Vagina (tissue), 2 donors: ENCODE results near the gene TRMT5. TPM values are rescaled to one million over a fixed set of nuclear protein-coding genes. Genes with fewer than 3 reads are reported as not detected.

Experiments used
- DNase-seq, 2 donors: peaks; one replicate each; pipeline ENCODE4 v3.0.0-alpha.2; 2017; ENCODE audit errors: extremely low spot score in 2 of 2
- H3K27ac ChIP-seq: fragments of 200-600 bp; sonication (generic); one replicate; pipeline ENCODE4 v1.5.1; 2019
- H3K27me3 ChIP-seq: fragments of 200-600 bp; sonication (generic); one replicate; pipeline ENCODE4 v1.5.1; 2019
- H3K36me3 ChIP-seq, 2 donors: fragments of 200-600 bp; sonication (generic); one replicate each; pipeline ENCODE4 v1.5.1; 2017 to 2019
- H3K4me1 ChIP-seq: fragments of 200-600 bp; sonication (generic); one replicate; pipeline ENCODE4 v1.5.1; 2019
- H3K4me3 ChIP-seq, 2 donors: fragments of 200-600 bp; sonication (generic); 1 replicate in 1 of 2; 2 replicates in 1 of 2; pipeline ENCODE4 v1.5.1; 2016 to 2019
- H3K9me3 ChIP-seq: fragments of 200-600 bp; sonication (generic); one replicate; pipeline ENCODE4 v1.5.1; 2019
- CTCF ChIP-seq, 3 experiments: fragments of 450-650 bp in 2 of 3; fragments of 200-600 bp in 1 of 3; sonication (generic) in 1 of 3; IDR thresholded peaks; one replicate each; pipeline ENCODE4 v1.5.1; 2017 to 2019; ENCODE audit warnings: antibody characterized with exemption in 3 of 3, mild to moderate bottlenecking in 2 of 3, moderate library complexity in 2 of 3
- POLR2A ChIP-seq, 2 donors: fragments of 450-650 bp; IDR thresholded peaks; one replicate each; pipeline ENCODE4 v1.6.1; 2017; ENCODE audit warnings: antibody characterized with exemption in 2 of 2, mild to moderate bottlenecking in 2 of 2, moderate library complexity in 2 of 2
- POLR2AphosphoS5 ChIP-seq, 2 donors: sonication (generic); formaldehyde crosslinking; IDR thresholded peaks; one replicate each; pipeline ENCODE4 v1.9.0; 2017; ENCODE audit warnings: antibody characterized with exemption in 2 of 2, mild to moderate bottlenecking in 2 of 2, low read depth in 1 of 2; ENCODE audit not compliant: insufficient read depth in 1 of 2
- intact Hi-C: fragments of 100-400 bp; cut with DNase I; formaldehyde crosslinking; loops from one replicate; pipeline ENCODE4 v1.15.1; 2023
- total RNA-seq: library from RNA; depleted of rRNA; stranded (reverse); fragments of >200 nt; gene quantifications from one replicate; pipeline ENCODE4 v1.2.3, GENCODE V29; 2016

Gene TRMT5
- total RNA-seq, 1 donor from 2014 or later, result 2.9 TPM

- no peak for DNase-seq
- Histone ChIP-seq H3K9me3 (no peaks in the 10 kb centered on the region), H3K27me3 (no peaks in the 10 kb centered on the region), H3K36me3 (peaks cover 0 to 15% of the 10 kb centered on the region in 2 donors), H3K27ac (no peak overlapping the region), H3K4me1 (no peaks in the 10 kb centered on the region), H3K4me3 (no peak overlapping the region)
- TF ChIP-seq POLR2A (IDR thresholded peaks at IDR 0.05), result no peak
- no peak for TF ChIP-seq POLR2AphosphoS5 (IDR thresholded peaks at IDR 0.05; ENCODE audit: insufficient read depth in 1 of 2, low read depth in 1 of 2)
- no peak for TF ChIP-seq CTCF (IDR thresholded peaks at IDR 0.05)
- intact Hi-C loops, result no loop called here
Measured at GRCh38 chr14:60973070-60973469, 7.8 kb downstream of the TRMT5 start.

GRCh38 chr14:60972295-60972694, 8.6 kb downstream of the TRMT5 start:
- no peaks in the 10 kb centered on the region for H3K4me1 ChIP-seq
- intact Hi-C loops, result no loop called here
- no peak for TF ChIP-seq POLR2A (IDR thresholded peaks at IDR 0.05)
- no peak for TF ChIP-seq CTCF (IDR thresholded peaks at IDR 0.05)
- no peak for TF ChIP-seq POLR2AphosphoS5 (IDR thresholded peaks at IDR 0.05; ENCODE audit: insufficient read depth in 1 of 2, low read depth in 1 of 2)
- no peak overlapping the region for H3K4me3 ChIP-seq
- no peak overlapping the region for H3K27ac ChIP-seq
- DNase-seq, result no peak
- no peaks in the 10 kb centered on the region for H3K9me3 ChIP-seq
- no peaks in the 10 kb centered on the region for H3K27me3 ChIP-seq
- peaks cover 0 to 15% of the 10 kb centered on the region in 2 donors for H3K36me3 ChIP-seq

- TF ChIP-seq POLR2AphosphoS5 (IDR thresholded peaks at IDR 0.05; ENCODE audit: insufficient read depth in 1 of 2, low read depth in 1 of 2) (no peak), POLR2A (IDR thresholded peaks at IDR 0.05) (no peak), CTCF (IDR thresholded peaks at IDR 0.05) (no peak)
- H3K9me3 ChIP-seq, result no peaks in the 10 kb centered on the region
- H3K4me1 ChIP-seq, result no peaks in the 10 kb centered on the region
- no peak for DNase-seq
- H3K27ac ChIP-seq, result no peak overlapping the region
- intact Hi-C loops, result no loop called here
- no peak overlapping the region for H3K4me3 ChIP-seq
- H3K36me3 ChIP-seq, result peaks cover 0 to 15% of the 10 kb centered on the region in 2 donors
- no peaks in the 10 kb centered on the region for H3K27me3 ChIP-seq
Measured at GRCh38 chr14:60971271-60971670, 9.6 kb downstream of the TRMT5 start.

GRCh38 chr14:60970146-60970545, 10.7 kb downstream of the TRMT5 start:
- Histone ChIP-seq H3K27me3 (no peaks in the 10 kb centered on the region), H3K4me3 (no peak overlapping the region), H3K36me3 (peaks cover 0 to 9% of the 10 kb centered on the region in 2 donors), H3K27ac (no peak overlapping the region), H3K9me3 (no peaks in the 10 kb centered on the region), H3K4me1 (no peaks in the 10 kb centered on the region)
- no peak for DNase-seq
- intact Hi-C loops, result no loop called here
- no peak for TF ChIP-seq POLR2AphosphoS5 (IDR thresholded peaks at IDR 0.05; ENCODE audit: insufficient read depth in 1 of 2, low read depth in 1 of 2)
- TF ChIP-seq CTCF (IDR thresholded peaks at IDR 0.05), result no peak
- TF ChIP-seq POLR2A (IDR thresholded peaks at IDR 0.05), result no peak

GRCh38 chr14:60968671-60969070, 12.2 kb downstream of the TRMT5 start:
- intact Hi-C loops, result no loop called here
- Histone ChIP-seq H3K4me3 (no peak overlapping the region), H3K27ac (no peak overlapping the region), H3K27me3 (no peaks in the 10 kb centered on the region), H3K4me1 (no peaks in the 10 kb centered on the region), H3K9me3 (no peaks in the 10 kb centered on the region), H3K36me3 (peaks cover 0 to 3% of the 10 kb centered on the region in 2 donors)
- no peak for TF ChIP-seq POLR2A (IDR thresholded peaks at IDR 0.05)
- TF ChIP-seq CTCF (IDR thresholded peaks at IDR 0.05), result no peak
- TF ChIP-seq POLR2AphosphoS5 (IDR thresholded peaks at IDR 0.05; ENCODE audit: insufficient read depth in 1 of 2, low read depth in 1 of 2), result no peak
- DNase-seq, result no peak
